Activated CD8-positive, alpha-beta memory T cell treated with anti-CD3 and anti-CD28 coated beads for 4 hours (primary cell): ENCODE results near the gene MYG1.
"Not testable (repeated sequence)": the region's sequence is repeated elsewhere in the genome, so short reads cannot be mapped to it uniquely, and the experiment has no call there.

Source experiments
- DNase-seq, 2 donors: peaks; one replicate each; pipeline ENCODE4 v3.0.0-alpha.2; 2020; ENCODE audit warnings: low read depth in 2 of 2

The MYG1 gene

DNA sequence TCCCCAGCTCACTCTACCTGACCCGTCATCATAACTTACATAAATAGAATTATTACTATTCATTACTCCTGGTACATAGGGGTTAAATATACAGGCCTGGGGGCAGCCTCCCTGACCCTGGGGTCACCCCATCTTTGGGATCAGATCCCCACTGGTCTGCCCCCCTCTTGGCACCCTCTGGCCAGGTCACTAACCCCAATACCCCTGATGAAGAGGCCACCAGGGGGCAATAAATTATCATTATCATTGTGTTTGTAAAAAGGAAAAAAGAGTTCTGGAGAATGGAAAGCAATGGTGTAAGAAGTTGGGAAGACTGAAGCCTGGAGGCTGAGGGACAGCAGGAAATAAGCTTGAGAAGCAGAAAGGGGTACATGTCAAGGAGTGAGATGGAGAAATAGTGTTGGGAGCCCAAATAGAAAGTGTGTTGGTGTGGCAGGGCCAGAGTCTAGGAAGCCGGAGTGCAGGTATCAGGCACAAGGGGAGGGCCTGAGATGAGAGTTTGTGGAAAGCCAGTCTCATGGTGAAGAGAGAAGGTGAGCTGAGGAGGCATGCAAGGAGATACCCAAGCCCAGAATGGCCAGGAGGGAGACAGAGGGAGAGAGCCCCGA, 28.0 kb downstream of the MYG1 start:
- DNase-seq = no peak

- DNase-seq = no peak
Observed at GRCh38 chr12:53328043-53328435, 28.5 kb downstream of the MYG1 start.

DNA sequence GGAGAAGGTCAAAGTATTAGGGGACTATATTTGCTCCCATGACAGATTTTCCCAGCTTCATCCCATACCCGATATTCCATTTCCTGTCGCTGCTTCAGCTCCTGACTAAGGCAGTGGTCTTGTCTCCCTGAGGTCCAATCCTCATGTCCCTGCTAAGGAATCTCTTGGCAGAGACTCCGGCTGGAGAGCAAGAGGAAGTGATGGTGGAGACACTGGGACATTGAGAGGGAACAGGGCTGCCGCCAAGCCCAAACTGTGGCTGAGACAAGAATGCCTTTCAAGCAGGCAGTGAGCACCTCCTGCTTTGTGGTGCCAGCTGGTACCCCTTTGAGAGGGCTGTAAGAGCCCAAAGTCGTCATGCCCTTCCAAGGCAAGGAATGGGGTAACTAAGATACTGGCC, 31.2 kb downstream of the MYG1 start:
- DNase-seq = no peak

- not testable (repeated sequence) for DNase-seq
Observed at GRCh38 chr12:53332339-53332738, 32.8 kb downstream of the MYG1 start.

GRCh38 chr12:53332744-53333143, 33.2 kb downstream of the MYG1 start:
- no peak for DNase-seq

DNA sequence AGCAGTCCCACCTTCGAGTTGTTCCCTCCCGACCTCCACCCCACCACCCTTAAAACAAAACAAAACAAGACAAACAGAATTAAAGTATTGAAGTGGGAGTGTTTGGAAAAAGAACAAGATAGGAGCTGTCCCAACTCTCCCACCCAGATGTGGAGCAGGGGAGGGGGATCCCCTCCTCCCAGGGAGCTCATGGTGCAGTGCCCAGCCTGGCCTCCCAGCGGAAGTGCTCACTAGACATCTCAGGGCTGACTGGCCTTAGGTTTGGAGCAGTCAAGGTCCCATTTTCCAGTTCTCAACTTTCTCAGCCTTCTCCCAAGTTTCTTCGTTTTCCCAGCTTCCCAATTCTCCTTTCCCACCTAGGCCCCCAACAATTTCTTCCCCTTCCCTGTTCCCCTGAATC, 33.8 kb downstream of the MYG1 start:
- DNase-seq = no peak

- DNase-seq = no peak
Observed at GRCh38 chr12:53333845-53334244, 34.4 kb downstream of the MYG1 start.

DNA sequence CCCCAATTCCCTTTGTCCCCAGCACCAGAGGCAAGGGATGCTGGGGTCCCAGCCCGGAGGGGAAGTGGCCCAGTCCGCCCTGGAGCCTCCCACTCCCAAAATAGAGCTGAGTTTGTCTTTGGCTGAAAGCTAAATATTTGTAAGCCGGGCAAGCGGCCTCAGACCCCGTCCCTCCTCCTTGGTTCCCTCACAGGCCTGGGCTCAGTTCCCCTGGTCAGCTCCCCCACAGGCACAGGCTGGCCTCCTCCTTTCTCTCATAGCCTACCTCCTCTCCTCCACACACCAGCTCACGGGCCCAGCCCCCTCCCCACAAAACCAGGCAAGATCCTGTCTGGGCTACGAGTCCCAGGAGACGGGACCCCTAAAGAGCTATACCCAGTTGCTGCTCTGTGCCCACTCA, 35.3 kb downstream of the MYG1 start:
- no peak for DNase-seq

GRCh38 chr12:53336181-53336681, 36.7 kb downstream of the MYG1 start, which contains the start of gene SP7:
Gene SP7, minus strand, starts transcription at chr12:53336354. Its CDS starts 708 bp downstream, at chr12:53335646.
- DNase-seq = no peak

- no peak for DNase-seq
Observed at GRCh38 chr12:53338017-53338416, 38.5 kb downstream of the MYG1 start.

- no peak for DNase-seq
Observed at GRCh38 chr12:53338916-53339315, 39.4 kb downstream of the MYG1 start.

- no peak for DNase-seq
Observed at GRCh38 chr12:53340398-53340797, 40.9 kb downstream of the MYG1 start.

DNA sequence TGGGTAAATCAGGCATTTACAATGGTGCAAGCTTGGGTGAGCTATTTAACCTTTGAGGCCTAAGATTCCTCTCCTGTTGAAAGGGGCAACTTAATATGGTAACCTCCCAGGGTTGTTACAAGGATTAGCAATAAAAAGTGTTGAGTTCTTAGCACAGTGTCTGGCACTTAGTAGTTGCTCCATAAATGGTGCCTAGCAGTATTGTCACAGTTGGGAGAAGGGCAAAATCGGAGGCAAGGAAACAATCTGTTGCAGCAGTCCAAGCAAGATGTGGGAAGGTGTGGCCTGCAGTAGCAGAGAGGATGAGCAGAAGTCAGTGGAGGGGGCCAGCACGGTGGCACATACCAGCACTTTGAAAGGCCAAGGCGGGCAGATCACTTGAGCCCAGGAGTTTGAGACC, 44.0 kb downstream of the MYG1 start:
- DNase-seq = no peak

DNA sequence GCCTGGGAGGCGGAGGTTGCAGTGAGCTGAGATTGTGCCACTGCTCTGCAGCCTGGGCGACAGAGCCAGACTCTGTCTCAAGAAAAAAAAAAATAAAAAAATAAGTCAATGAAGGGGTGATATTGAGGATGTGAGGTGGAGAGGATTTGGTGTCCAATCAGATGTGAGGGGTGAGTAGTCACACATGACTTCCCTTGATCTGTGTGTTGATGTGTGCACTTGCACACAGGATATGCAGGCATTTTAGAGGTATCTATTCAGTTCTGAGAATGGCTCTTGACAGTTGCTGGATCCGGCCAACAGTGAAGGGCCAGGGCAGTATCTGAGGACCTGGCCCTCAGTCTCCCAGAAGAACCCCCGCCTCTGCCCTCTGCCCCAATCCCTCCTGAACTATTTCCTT, 44.5 kb downstream of the MYG1 start:
- no peak for DNase-seq

DNA sequence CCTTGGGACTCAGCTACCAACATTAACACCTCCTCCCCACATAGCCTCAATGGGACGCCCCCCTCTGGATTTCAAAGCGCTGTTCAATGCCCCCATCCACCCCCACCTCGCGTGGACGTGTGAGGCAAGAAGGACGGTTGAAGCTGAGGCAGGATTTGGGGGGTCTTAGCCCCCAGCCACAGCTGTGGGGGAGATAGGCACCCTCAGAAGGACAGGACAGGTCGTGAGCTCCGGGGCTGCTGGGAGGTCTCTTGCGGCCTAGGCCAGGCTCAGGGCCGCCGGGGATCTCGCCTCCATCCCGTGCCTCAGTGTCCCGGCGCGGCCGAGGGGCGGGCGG, 45.0 kb downstream of the MYG1 start:
- no peak for DNase-seq

- peak; percentile 30 to 52 for DNase-seq
Observed at GRCh38 chr12:53344824-53345485, 45.5 kb downstream of the MYG1 start.

GRCh38 chr12:53345486-53346188, 46.1 kb downstream of the MYG1 start:
- no peak for DNase-seq

DNA sequence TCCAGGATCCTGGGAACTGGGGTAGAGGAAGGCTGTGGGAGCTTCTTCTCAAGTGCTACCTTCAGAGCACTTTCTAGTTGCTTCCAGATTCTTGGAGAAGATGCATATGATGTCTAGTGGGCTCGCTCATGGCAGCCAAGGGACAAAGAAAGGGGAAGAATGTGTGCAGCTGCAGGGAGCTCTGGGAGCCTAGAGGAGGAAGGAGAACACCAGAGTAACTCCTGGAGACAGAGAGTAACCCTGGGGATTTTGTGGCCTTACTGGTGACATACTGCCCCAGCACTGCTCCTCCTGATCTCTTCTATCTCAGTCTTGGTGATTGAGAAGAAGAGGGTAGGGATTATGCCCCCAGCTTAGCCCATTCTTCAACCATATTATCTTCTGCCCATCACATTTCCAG, 47.0 kb downstream of the MYG1 start:
- DNase-seq = no peak

DNA sequence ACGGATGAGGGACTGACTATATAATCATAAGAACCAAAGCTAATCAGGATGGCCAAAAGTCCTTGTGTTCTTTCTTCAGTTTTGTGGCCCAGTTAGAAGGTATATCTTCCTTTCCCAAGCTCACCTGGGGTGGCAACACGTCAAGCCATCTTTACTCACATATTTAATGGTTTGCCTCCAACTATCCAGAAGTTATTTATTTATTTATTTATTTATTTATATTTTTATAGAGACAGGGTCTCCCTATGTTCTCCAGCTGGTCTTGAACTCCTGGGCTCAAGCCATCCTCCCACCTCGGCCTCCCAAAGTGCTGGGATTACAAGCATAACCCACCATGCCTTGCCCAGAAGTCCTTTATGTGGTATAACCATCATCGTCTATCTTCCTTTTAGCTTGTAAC, 48.4 kb downstream of the MYG1 start:
- DNase-seq = no peak

GRCh38 chr12:53352331-53353256, 53.1 kb downstream of the MYG1 start:
- DNase-seq = peak; percentile 71 to 74

DNA sequence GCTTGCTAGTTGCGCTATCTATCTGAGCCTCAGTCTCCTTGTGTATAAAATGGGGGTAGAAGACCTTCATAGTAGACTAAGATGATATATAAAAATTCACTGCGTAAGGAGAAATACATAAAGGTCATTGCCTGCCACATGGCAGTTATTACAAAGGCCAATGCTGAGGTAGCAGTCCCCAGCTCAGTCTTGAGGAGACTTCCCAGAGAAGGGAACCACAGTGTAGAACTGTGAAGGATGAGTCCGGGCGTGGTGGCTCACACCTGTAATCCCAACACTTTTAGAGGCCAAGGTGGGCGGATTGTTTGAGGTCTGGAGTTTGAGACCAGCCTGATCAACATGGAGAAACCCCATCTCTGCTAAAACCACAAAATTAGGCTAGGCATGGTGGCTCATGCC, 53.8 kb downstream of the MYG1 start:
- DNase-seq = no peak

- no peak for DNase-seq
Observed at GRCh38 chr12:53355121-53355520, 55.6 kb downstream of the MYG1 start.
